ENCODE data around the gene PKP3.

Gene PKP3

DNA sequence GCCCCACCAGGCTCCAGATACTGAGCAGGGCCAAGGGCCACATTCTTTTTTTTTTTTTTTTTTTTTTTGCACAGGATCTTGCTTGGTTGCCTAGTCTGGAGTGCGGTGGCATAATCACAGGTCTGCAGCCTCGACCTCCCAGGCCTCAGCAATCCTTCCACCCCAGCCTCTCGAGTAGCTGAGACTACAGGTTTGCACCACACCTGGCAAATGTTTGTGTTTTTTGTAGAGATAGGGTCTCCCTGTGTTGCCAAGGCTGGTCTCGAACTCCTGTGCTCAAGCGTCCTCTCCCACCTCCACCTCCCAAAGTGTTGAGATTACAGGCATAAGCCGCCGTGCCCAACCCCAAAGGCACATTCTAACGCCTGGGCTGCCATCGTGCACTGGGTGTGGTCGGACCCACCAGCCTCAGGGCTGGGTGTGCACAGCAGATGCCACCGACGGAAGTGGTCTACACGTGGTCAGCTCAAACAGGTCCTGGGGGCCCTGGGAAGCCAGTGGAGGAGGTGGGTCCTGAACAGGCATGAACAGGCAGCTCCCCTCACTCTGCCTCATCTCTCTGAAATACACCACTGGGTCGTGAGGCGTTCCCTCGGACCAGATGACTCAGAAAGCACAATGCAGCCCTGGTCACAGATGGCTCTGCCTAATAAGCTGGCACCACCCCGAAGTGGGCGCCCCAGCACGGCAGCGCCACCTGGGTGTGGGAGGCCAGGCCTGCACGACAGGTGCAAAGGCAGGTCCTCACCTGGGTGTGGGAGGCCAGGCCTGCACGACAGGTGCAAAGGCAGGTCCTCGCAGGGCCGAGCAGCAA lies 29.9 kb upstream of the PKP3 start:
- DNase-seq (ENCODE audit: low spot score): peak; percentile 88

DNA sequence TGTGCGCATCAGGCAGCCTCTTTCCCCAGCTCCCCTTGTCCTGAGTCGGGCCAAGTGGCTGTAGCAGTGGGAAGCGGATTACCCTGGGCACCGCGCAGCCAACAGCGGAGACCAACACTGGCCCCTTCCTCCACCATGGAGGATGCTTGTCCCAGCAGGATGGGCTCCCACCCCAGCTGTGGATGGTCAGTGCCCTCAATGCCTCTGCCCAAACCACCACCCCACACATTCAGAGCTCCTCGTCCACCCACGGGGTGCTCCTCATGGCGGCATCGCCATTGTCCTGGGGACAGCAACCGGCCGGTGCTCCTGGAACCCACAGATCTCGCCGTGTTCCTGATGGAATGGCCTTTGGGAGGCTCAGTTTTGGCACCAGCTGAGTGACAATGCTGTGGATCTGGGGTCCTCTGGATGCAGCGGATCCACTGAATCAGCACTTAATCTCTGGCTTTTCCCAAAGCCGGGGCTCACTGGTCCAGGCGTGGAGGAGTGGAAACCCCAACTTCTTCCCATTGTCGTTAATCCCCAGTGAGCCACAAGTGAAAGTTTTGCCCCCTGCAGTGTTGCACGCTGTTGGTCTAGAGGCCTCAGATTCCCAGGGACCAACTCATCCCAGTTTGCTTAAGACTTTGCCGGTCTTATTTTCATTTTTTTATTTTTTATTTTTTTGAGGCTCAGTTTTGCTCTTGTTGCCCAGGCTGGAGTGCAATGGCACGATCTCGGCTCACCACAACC lies 28.9 kb upstream of the PKP3 start:
- DNase-seq (ENCODE audit: low spot score): no peak

DNA sequence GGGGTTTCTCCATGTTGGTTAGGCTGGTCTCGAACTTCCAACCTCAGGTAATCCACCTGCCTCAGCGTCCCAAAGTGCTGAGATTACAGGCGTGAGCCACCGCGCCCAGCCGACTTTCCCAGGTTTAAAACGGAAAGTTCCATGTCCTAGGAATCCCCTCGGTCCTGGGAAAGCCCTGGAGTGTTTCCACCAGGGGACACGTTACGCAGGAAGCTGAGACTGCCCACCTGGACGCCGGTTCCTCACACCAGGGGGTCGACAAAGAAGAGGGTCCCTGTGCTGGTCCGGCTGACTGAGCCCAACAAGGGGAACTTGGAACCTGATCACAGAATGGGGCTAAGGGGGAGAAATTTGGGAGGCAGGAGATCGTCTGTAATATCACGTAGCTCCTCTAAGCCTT lies 28.2 kb upstream of the PKP3 start:
- DNase-seq (ENCODE audit: low spot score): no peak

DNA sequence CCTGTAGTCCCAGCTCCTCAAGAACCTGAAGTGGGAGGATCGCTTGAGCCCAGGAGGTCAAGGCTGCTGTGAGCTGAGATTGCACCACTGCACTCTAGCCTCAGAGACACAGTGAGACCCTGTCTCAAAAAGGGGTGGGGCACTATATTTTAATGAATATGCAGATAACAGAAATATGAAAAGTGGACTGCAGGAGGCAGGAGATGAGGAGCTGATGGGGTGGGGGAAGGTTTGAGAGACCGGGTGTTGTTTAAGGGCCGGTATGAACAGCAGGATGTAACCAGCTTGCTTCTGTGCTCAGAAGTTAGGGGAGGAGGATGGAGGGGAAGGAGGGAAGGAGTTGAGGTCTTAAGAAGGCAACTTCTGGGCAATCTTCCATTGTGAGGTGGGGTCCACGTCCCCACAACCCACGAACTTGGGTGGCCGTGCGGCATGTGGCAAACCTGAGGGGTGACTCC lies 26.0 kb upstream of the PKP3 start:
- DNase-seq (ENCODE audit: low spot score): no peak

DNA sequence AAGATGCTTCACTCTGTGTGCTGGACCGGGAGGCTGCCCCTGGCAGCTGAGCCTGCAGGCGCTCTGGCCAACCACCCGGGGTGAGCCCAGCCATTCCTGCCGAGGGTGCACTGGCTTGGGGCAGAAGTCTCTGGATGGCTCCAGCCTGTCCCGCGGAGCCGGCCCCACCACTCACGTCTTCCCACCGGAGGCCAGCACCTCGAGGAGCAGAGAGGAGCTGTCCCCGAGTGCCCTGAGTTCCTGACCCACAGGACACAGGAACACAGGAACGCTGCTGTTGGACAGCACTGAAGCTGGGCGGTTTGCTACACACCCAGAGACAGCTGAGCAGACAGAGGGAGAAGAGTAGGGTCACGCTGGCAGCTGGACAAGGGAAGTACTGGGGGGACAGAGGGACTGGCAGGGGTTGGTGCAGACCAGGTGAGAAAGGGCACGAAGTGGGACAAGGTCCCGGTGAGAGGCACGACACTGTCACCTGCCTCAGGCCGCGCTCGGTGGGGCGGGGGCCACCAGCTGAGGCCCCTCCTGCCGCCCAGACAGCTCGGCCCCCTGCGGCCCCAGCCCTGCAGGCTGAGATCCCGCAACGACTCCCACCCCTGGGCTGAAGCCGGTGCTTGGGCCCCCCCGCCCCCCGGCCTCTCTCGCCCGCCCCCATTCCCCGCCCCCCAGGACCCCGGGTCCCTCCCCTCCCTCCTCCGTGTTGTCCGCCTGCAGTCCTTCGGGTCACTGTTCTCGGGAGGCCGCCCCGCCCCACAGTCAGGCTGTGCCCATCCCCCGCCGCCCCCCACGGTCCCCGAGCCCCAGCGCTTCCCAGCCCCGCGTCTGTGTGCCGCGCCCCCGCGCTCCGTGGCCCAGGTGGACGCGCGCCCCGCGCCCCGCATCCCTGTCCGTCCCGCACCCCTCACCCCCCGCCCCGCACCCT lies 25.3 kb upstream of the PKP3 start:
- DNase-seq (ENCODE audit: low spot score): no peak

DNA sequence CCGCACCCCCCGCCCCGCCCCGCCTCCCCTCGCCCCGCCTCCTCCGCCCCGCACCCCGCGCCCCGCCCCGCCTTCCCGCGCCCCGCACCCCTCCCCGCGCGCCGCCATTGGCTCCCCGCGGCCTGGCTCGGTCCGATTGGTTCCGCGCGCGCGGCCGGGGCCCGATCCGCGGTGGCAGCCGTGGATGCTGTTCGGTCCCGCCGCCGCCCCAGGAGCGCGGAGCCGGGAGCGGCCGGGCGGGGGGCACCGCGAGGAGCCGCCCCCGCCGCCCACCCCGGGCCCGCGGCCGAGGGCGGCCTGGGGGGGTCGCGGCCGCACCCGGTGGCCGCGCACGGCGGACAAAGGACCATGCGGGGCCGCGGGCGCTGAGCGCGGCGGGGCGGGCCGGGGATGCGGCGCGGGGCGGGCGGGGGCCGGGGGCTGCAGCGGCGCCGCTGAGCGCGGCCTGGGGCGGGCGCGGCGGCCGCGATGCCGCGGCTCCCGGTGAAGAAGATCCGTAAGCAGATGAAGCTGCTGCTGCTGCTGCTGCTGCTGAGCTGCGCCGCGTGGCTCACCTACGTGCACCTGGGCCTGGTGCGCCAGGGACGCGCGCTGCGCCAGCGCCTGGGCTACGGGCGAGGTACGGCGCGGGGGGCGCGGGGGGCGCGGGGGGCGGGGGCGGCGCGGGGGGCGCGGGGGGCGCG lies 24.5 kb upstream of the PKP3 start, which contains the start of gene B4GALNT4:
B4GALNT4 (plus strand) TSS at position 164 of the 683 bp plus-strand sequence; CDS start at position 469, 305 bp downstream.
- peak; percentile 61 for DNase-seq (ENCODE audit: low spot score)

DNA sequence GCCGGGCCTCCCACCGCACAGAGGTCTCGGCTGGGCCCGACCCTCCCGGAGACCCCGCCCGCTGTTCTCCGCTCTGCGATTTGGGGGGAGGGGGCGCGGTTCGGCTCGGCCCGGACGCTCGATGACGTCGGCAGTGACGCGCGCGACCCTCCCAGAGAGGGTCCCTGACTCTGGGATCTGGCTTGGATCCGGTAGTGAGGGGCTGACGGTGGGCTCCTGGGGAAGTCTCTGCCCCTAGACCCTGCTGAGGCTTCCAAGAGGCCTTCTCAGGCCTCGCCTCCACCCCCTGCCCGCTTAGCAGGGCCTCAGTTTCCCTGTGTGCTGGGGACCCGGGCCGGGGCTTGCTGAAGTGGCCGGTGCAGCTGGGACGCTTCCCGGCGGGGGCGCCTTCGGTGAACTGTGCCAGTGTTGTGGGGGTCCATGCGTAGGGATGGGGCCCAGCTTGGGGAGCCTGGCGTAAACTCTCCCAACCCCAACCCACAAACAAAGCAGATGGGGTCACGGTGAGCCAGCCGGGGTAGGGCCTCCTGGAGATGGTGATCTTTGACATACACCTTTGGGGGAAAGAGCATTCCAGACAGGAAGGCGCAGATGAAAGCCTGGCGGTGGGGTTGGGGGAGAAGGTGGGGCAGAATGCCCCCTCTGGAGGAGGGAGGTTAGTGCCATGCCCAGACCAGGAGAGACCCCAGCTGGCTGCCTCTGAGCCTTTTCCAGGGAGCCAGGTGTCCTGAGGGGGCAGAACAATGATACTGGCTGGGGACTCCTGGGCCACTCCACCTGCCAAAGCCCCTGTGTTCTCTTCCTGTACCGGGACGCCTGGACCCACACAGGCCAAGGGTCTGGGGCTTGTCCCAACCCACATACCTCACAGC lies 23.7 kb upstream of the PKP3 start:
- DNase-seq (ENCODE audit: low spot score): no peak

DNA sequence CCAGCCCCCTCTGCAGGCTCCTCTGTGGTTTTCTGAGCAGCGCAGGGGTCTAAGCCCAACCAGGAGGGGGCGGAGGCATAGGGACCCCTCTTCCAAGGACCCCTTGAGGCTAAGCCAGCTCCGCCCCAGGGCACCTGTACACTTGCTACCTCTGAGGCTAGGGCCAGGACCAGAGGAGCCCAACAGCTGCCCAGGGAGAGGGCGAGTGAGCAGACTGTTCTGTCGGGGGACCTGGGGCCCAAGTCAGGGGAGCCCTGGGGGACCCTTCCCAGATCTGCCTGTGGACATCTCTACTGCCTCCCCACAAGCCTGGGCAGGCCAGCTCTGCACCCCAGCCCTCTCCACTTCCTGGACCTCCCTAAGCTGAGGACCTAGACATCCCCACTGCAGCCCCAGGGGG lies 23.0 kb upstream of the PKP3 start:
- DNase-seq (ENCODE audit: low spot score): no peak

DNA sequence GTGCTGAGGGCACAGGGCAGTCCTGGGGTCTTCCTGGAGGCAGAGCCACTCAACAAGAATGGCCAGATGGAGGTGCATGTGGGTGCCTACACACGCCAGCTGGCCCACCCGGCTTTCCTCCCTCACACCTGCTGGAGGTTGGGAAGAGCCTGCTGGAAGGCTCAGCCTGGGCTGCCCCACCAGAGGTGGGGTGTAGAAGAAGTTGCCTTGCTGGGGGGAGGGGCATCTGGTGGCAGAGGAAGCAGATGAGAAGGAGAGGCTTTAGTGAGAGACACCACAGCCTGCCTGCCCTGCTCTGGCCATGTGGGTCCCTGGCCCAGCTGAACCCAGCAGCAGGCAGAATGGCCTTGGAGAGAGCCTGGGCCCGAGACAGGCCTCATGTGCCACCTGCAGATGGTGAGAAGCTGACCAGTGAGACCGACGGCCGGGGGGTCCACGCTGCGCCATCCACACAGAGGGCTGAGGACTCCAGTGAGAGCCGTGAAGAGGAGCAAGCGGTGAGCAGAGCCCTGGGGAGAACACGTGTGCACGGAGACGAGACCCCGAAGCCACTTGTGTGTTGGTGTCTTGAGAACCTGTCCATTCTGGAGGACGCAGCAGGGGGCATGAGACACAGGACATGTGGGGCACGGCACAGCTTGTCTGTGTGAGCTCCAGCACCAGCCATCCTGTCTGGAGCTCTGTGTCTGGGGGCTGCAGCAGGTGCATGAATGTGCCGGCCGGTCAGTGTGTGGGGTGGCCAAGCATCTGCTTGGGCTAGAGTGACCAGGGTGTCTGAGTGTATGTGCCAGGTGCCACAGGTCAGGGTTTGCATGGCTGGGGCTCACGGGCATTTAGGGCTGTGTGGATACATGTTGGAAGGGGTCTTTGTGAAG lies 22.1 kb upstream of the PKP3 start:
- no peak for DNase-seq (ENCODE audit: low spot score)

DNA sequence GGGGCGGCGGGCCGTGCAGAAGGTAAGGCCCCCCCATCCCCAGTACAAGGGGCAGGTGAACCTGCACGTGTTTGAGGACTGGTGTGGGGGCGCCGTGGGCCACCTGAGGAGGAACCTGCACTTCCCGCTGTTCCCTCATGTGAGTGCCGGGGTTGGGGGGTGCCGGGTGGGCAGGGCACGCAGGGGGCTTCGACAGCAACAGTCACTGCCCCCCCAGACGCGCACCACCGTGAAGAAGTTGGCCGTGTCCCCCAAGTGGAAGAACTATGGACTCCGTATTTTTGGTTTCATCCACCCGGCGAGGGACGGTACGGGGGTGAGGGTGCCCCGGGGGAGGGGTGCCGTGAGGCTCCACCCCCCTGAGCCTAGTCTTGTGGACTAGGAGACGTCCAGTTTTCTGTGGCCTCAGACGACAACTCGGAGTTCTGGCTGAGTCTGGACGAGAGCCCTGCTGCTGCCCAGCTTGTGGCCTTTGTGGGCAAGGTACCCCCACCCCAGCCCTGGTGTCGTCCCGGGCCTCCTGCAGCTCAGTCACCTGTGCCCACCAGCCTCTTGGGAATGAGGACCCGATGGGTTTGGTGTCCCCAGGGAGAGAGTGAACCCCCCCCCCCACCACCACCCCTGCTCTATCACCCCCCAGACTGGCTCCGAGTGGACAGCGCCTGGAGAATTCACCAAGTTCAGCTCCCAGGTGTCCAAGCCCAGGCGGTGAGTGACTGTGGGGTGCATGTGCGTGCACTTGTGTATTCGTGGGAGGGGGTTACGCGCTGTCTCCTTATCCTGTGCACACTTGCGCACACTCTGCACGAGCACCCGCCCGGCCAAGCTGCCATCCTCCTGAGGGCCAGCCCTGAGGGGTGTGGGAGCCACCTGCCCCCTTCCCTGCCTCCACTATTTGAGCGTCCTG lies 20.9 kb upstream of the PKP3 start:
- no peak for DNase-seq (ENCODE audit: low spot score)

DNA sequence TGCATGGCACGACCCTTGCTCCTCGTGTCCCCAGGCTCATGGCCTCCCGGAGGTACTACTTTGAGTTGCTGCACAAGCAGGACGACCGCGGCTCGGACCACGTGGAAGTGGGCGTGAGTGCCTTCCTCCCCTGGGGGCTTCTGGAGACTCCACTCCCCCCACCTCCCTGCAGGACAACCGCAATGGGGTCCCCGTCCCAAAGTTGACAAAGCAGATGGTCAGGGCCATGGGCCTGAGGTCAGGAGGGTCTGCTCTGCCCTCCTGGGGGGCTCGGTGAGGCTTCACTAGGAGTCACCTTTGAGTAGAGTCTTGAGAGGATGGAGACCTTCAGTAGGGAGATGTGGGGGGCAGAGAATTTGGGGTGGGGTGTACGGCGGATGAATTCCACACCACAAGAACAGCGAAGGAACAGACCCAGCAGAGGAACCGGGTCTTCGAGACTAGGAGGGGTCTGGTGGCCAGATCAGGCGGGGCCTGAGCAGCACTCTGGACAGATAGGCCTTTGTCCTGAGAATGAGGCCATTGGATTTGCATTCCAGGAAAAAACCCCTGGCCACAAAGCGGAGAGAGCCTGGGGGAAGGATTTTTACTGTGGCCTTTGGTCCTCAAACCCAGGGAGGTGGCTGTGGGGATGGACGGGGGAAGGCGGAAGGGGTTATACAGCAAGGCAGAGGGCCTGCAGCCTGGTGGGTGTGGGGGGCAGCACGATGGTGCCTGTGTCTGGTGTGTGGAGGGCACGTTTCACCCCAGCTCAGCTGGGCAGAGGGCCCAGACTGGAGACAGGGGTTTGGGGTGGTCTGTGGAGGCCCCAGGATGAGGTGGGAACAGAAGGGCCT lies 20.1 kb upstream of the PKP3 start:
- DNase-seq (ENCODE audit: low spot score): no peak

DNA sequence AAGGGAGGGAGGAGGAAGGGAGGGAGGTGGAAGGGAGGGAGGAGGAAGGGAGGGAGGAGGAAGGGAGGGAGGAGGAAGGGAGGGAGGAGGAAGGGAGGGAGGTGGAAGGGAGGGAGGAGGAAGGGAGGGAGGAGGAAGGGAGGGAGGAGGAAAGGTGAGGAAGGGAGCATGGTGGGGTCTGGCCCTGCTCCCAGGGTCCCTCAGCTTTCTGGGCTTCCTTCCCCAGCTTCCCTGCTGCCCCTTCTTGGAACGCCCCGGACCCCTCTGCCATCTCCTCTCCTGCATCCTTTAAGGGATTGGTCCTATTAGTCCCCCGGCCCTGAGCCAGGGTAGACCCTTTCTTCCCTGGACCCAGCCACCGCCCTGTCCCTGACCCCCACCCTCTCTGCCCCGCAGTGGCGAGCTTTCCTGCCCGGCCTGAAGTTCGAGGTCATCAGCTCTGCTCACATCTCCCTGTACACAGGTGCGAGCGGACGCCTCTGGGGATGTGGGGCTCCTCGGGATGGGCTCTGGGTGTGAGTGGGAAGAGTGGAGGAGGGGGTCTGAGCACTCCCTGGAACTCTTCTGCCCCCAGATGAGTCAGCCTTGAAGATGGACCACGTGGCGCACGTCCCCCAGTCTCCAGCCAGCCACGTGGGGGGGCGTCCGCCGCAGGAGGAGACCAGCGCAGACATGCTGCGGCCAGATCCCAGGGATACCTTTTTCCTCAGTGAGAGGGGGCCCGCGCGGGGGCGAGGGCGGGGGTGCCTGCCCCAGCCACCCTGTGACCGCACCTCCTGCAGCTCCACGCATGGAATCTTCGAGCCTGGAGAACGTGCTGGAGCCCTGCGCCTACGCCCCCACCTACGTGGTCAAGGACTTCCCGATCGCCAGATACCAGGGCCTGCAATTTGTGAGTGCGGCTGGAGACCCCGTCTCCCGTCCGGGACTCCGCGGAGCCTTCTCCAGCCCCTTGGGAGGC lies 18.7 kb upstream of the PKP3 start:
- no peak for DNase-seq (ENCODE audit: low spot score)

DNA sequence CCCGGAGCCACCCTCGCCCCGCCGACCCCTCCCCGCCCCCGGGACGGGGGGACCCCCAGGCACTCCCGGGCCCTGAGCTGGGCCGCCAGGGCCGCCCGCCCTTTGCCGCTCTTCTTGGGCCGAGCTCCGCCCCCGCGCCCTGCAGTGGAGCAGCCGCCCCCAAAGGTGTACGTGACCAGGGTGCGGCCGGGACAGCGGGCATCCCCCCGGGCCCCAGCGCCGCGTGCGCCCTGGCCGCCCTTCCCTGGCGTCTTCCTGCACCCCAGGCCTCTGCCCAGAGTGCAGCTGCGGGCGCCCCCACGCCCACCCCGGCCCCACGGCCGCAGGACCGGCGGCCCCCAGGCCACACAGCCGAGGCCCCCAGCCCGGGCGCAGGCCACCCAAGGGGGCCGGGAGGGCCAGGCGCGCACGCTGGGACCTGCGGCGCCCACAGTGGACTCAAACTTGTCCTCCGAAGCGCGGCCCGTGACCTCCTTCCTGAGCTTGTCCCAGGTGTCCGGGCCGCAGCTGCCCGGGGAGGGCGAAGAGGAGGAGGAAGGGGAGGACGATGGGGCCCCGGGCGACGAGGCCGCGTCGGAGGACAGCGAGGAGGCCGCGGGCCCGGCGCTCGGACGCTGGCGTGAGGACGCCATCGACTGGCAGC lies 17.4 kb upstream of the PKP3 start:
- DNase-seq (ENCODE audit: low spot score): no peak

DNA sequence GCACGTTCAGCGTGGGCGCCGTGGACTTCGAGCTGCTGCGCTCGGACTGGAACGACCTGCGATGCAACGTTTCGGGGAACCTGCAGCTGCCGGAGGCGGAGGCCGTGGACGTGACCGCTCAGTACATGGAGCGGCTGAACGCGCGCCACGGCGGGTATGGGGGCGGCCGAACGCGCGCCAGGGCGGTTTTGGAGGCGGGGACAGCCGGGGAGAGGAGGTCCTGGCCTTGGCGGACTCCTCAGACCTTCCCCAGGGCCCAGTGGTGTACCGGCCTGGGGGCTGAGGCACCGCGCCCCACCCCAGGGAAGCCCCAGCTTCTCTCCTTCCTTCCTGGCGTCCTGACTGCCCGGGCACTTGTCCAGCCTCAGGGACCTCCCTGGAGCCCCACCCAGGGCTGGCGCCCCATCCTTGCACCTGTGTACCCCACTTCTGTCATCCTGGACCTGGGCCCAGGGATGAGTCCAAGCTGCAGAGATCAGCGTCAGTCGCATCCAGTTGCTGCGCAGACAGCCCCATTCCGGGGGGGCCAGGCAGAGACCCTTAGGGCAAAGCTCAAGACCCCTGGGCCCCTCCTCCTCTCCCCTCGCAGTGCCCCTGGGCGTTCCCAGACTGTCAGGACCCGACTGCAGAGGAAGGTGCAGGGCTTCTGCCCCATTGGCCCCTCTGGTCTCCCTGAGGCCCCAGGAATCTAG lies 16.7 kb upstream of the PKP3 start:
- no peak for DNase-seq (ENCODE audit: low spot score)

DNA sequence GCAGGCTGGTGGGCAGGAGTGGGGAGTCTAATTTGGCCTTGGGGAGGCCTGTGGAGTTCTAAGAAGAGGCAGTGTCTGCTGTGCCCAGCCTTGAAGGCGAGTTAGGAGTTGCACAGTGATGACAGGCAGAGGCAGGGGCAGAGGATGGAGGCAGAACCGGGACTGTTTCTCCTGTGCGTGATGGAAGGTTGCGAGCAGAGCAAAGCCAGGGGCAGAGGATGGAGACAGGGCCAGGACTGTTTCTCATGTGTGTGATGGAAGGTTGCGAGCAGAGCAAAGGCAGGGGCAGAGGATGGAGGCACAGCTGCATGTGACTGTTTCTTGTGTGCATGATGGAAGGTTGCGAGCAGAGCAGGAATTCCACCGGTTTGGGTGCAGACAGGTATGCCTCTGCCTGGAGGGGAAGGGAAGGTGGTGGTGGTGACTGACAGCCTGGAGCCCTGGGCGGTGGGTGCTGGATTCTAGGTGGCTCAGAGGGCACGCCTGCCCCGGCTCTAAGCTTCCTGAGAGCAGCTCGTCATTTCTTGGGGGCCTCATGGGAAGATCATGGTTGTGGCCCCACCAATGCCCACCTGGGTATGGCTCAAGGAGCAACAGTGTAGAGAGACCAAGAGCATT lies 16.0 kb upstream of the PKP3 start:
- DNase-seq (ENCODE audit: low spot score): no peak
